Esophagus (tissue), 2 donors: ENCODE measurements around the gene LPIN2. TPM values are rescaled to one million over a fixed set of nuclear protein-coding genes. Genes with fewer than 3 reads are reported as not detected.

Source experiments
- H3K27ac ChIP-seq, 2 donors: one replicate each; pipeline ENCODE4 v1.5.1; 2013; ENCODE audit warnings: low read depth in 2 of 2, mild to moderate bottlenecking in 2 of 2, inconsistent platforms in 1 of 2, low read length in 1 of 2, moderate library complexity in 1 of 2
- H3K27me3 ChIP-seq, 2 donors: one replicate each; pipeline ENCODE4 v1.6.1; 2013; ENCODE audit warnings: low read length in 2 of 2, control low read depth in 1 of 2, mild to moderate bottlenecking in 1 of 2; ENCODE audit not compliant: insufficient read depth in 2 of 2, control insufficient read depth in 1 of 2
- H3K36me3 ChIP-seq, 2 donors: one replicate each; pipeline ENCODE4 v1.6.1; 2013; ENCODE audit warnings: low read length in 1 of 2; ENCODE audit not compliant: control insufficient read depth in 2 of 2, insufficient read depth in 2 of 2
- H3K4me1 ChIP-seq, 2 donors: one replicate each; pipeline ENCODE4 v1.6.1; 2013; ENCODE audit warnings: low read length in 1 of 2; ENCODE audit not compliant: control insufficient read depth in 2 of 2, insufficient read depth in 2 of 2
- H3K4me3 ChIP-seq, 2 donors: one replicate each; pipeline ENCODE4 v1.5.1; 2013; ENCODE audit warnings: low read length in 2 of 2, mild to moderate bottlenecking in 2 of 2, low read depth in 1 of 2, moderate library complexity in 1 of 2
- H3K9me3 ChIP-seq, 2 donors: one replicate each; pipeline ENCODE4 v1.6.1; 2013; ENCODE audit warnings: mild to moderate bottlenecking in 2 of 2, low read depth in 1 of 2, low read length in 1 of 2, moderate library complexity in 1 of 2; ENCODE audit not compliant: control insufficient read depth in 2 of 2, insufficient read depth in 1 of 2
- WGBS, 2 donors: extraction: QIAGEN DNeasy Blood & Tissue Kit; methylation state at CpG; one replicate each; pipeline ENCODE4 v1.1.7; 2013; 5-methylcytosine and 5-hydroxymethylcytosine counted together
- polyA plus RNA-seq, 2 donors: library from polyadenylated mRNA; stranded (reverse); fragments of 200-250 nt; gene quantifications; one replicate each; pipeline ENCODE4 v1.2.3, GENCODE V29; 2013
- donor health status: healthy with polysubstance abuse.
- donor health status: Bipolar disorder and iron deficiency.

The LPIN2 gene, protein sequence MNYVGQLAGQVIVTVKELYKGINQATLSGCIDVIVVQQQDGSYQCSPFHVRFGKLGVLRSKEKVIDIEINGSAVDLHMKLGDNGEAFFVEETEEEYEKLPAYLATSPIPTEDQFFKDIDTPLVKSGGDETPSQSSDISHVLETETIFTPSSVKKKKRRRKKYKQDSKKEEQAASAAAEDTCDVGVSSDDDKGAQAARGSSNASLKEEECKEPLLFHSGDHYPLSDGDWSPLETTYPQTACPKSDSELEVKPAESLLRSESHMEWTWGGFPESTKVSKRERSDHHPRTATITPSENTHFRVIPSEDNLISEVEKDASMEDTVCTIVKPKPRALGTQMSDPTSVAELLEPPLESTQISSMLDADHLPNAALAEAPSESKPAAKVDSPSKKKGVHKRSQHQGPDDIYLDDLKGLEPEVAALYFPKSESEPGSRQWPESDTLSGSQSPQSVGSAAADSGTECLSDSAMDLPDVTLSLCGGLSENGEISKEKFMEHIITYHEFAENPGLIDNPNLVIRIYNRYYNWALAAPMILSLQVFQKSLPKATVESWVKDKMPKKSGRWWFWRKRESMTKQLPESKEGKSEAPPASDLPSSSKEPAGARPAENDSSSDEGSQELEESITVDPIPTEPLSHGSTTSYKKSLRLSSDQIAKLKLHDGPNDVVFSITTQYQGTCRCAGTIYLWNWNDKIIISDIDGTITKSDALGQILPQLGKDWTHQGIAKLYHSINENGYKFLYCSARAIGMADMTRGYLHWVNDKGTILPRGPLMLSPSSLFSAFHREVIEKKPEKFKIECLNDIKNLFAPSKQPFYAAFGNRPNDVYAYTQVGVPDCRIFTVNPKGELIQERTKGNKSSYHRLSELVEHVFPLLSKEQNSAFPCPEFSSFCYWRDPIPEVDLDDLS
- 10 to 100 TPM in 1 of 2 donors, 1 to 10 TPM in 1; 6.2 to 10.9 TPM for polyA plus RNA-seq

DNA sequence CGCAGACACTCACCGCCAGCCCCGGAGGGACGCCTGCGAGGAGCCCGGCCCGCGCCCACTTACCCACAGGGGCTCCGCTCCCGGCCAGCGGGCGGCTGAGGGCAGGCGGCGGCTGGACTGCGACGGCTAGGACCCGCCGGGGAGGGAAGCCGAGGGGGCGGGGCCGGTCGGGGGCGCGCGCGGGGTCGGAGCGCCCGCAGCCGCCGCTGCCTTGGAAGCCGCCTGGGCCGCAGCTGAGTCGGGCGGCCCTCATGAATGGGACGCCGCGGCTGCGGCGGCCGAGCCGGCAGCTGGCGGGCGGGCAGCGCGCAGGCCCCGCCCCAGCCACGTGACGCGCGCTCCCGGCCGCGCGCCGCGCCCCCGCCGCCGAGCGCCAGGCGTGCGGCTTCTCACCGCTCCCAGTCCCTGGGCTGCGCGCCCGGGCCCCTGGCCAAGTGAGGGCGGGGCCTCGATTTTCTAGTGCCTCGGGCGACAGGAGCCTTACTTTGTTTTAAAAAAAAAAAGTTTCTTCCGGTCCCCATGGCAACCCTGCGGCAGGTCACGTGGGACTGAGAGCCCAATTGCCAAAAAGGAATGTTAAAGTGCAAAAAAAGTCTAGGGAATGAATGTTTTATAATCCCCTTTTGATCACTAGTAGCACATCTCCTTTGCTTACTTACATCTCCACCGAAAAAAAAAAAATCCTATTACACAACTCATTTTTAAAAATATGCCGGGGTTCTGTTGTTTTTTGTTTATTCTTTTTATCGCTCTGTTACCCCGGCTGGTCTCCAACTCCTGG lies at the start of gene LPIN2:
TSS of gene LPIN2 (minus strand) at position 121 of the 781 bp plus-strand sequence. CDS start 52,304 bp downstream, outside the sequence.
- Histone ChIP-seq H3K27me3 (no peaks in the 10 kb centered on the region), H3K4me1 (peaks cover 2 to 3% of the 10 kb centered on the region in 2 donors)

DNA sequence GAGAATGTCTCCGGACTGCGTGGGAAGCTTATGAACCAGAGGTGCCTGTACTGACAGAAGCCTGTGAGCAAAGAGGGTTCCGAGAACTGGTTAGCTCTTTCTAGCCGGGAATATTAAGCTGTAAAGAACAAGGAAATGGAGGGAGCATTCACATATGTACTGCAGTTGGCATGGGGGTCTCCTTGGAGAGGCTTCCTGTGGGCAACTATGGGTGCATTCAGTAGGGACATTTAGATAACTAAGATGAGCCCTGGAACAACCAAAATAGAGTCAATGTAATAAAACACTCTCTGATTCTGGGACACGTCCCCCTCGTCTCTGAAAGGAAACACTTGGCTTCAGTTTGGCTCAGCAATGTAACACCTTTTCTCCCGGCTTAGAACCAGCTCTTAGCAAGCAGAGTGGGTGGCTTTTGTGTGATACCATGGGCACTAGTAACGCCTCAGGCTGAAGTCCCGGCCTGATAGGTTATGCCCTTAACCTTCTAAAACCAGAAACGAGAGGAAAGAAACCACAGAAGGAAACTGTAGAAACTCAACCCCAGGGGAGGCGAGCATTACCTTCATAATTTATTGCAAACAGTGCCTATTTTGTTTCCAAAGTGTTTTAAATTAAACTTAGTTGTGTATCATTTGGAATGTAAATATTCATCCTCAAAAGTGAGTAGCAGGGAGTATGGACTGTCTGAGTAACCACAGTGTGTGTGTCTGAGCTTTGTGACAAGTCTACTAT lies 48.8 kb upstream of the LPIN2 start:
- Histone ChIP-seq H3K36me3 (no peaks in the 10 kb centered on the region), H3K4me1 (no peaks in the 10 kb centered on the region), H3K27ac (peak overlapping the region; percentile 12 to 26), H3K4me3 (no peak overlapping the region), H3K9me3 (no peaks in the 10 kb centered on the region), H3K27me3 (no peaks in the 10 kb centered on the region)
- WGBS, 2 donors: 79 to 82% methylated on average over 11 of the region's 11 CpGs

More for the DNA sequence above, at the start of gene LPIN2:
- Histone ChIP-seq H3K9me3 (no peaks in the 10 kb centered on the region), H3K27ac (peak within 1 kb of the TSS; percentile 83 to 89), H3K4me3 (peak within 1 kb of the TSS; percentile 74 to 79), H3K36me3 (peaks cover 0 to 3% of the 10 kb centered on the region in 2 donors)
- 1 to 2% methylated on average over 61 to 78 of the region's 78 CpGs for WGBS, 2 donors

DNA sequence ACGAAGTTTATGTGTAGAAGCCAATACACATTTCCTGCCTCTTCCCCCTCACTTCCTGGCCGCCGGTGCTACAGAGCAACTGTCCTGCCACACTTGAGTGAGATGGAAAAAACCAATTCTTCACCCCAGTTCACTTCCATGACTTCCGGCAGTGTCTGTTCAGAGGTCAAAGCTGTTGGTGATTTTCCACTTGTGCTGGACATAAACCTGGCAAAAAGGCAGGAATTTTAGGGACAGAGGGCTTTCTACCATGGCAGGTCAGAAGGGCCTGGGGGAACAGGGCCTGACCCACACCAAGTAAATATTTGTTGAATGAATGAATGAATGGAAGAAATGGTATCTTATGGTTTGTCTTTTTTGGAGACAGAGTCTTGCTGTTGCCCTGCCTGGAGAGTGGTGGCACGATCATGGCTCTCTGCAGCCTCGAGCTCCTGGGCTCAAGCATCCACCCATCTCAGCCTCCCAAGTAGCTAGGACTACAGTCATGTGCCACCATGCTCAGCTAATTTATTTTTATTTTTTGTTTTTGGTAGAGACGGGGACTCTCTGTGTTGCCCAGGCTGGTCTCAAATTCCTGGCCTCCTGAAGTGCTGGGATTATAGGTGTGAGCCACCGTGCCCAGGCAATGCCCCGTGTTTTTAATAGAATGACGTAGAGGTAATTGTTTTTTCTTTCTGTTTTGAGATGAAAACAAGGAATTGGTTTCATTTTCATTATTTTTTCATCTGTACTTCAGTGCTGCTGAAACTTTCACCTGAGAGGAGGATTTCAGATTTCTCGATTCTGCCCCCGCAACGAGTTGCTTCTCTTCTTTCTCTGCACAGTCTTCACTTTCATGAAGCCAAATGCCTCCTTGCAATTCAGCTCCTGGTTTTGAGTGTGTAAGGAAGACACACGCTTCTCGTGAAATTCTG lies 48.0 kb upstream of the LPIN2 start:
- H3K27ac ChIP-seq: peak overlapping the region; percentile 12 to 47
- H3K36me3 ChIP-seq: no peaks in the 10 kb centered on the region
- H3K9me3 ChIP-seq: no peaks in the 10 kb centered on the region
- 69 to 75% methylated on average over 15 of the region's 15 CpGs for WGBS, 2 donors
- H3K4me3 ChIP-seq: no peak overlapping the region
- H3K27me3 ChIP-seq: no peaks in the 10 kb centered on the region
- no peaks in the 10 kb centered on the region for H3K4me1 ChIP-seq

DNA sequence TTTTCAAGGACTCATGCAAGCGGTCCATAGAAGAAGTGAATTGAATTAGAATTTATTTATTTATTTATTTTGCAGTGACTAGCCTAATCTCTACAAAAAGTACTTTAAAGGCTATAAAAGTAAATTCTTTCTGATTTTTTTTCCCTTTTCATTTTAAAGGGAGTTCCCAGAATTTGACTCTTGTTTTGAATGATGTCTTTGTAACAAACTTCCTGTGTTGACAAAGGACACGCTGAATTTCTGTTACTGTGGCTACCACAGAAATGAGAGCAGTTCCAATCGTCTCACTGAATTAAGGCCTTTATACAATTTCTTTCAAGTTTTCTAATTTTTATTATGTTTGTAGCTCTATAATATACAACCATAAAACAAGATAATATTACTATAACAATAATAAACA lies 46.3 kb upstream of the LPIN2 start:
- WGBS, 2 donors: 72 to 75% methylated on average over 3 of the region's 3 CpGs
- no peak overlapping the region for H3K27ac ChIP-seq
- H3K4me3 ChIP-seq: no peak overlapping the region
- no peaks in the 10 kb centered on the region for H3K9me3 ChIP-seq
- H3K4me1 ChIP-seq: no peaks in the 10 kb centered on the region
- H3K36me3 ChIP-seq: no peaks in the 10 kb centered on the region
- H3K27me3 ChIP-seq: no peaks in the 10 kb centered on the region

DNA sequence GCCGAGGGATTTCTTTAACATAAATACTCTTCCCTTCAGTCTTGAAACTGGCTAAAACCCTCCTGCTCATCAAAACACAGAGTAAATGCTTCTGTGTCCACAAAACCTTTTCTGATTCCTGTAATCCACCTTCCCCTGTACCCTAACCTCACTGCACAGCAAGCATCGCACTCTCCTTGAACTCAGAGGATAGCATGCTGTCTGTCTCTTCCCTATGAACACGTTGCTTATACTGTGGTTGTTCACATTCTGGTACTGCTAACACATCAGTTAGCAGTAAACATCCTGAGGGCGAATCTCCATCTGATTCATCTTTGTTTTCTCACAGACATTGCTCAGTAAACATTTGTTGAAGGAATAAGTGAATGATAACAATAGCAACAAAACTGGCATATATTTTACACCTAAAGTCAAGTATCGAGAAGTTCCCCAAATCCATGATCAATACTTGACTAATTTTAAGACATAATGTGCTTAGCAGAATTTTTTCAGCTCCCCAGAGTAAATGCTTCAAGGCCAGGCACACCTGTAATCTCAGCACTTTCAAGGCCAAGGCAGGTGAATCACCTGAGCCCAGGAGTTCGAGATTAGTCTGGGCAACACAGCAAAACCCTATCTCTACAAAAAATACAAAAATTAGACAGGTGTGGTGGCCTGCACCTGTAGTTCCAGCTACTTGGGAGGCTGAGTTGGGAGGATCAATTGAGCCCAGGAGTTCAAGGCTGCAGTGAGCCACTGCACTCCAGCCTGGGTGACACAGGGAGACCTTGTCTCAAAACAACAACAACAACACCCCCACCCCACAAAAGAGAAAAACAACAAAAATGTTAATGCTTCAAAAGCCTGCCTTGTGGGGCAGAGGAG lies 45.6 kb upstream of the LPIN2 start:
- 72 to 76% methylated on average over 6 of the region's 6 CpGs for WGBS, 2 donors
- Histone ChIP-seq H3K27me3 (no peaks in the 10 kb centered on the region), H3K36me3 (no peaks in the 10 kb centered on the region), H3K4me3 (no peak overlapping the region), H3K4me1 (no peaks in the 10 kb centered on the region), H3K9me3 (no peaks in the 10 kb centered on the region), H3K27ac (peak overlapping the region in 1 of 2 donors; percentile 11)

DNA sequence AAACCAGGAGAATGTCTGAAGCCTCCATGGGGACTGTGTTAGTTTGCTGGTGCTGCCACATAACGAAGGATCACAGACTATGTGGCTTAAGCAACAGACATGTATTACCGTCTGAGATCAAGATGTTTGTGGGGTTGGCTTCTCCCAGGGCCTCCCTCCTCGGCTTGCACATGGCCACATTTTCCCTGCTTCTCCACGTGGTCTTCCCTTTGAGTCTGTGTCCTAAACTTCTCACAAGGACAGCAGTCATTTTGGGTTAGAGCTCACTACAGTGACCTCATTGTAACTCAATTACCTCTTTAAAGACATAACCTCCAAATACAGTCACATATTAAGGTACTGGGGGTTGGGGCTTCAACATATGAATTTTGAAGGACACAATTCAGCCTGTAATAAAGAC lies 44.6 kb upstream of the LPIN2 start:
- Histone ChIP-seq H3K27me3 (no peaks in the 10 kb centered on the region), H3K27ac (no peak overlapping the region), H3K9me3 (no peaks in the 10 kb centered on the region), H3K4me3 (no peak overlapping the region), H3K4me1 (no peaks in the 10 kb centered on the region), H3K36me3 (no peaks in the 10 kb centered on the region)
- WGBS, 2 donors: 79 to 88% methylated on average over 4 of the region's 4 CpGs

DNA sequence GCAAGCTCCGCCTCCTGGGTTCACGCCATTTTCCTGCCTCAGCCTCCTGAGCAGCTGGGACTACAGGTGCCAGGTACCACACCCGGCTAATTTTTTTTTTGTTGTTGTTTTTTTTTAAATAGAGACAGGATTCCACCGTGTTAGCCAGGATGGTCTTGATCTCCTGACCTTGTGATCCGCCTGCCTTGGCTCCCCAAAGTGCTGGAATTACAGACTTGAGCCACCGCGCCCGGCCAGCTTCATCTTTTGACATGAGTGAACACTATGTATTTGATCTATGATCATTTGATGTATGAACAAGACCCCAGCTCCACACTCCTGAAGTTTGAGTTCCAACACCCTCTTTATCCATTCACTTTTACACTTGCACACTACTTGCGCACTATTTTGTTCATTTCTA lies 43.4 kb upstream of the LPIN2 start:
- WGBS, 2 donors: 65 to 68% methylated on average over 9 of the region's 9 CpGs
- Histone ChIP-seq H3K27me3 (no peaks in the 10 kb centered on the region), H3K27ac (no peak overlapping the region)

DNA sequence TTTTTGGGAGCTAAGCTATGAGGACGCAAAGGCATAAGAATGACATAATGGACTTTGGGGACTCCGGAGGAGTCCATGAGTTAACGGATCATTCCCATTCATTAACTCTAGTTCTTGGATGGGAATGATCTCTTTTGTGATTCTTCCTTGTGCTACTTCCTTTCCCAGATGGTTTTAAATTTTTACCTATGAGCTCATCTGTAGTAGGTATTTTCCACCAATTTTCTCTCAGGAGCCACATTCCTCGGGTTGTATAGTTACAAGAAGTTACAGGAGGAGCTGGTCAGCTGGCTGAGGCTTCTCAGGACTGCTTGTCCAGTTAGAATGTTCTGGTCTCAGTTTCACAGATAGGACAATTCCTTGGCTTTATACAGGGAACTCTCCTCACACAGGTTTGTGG lies 42.9 kb upstream of the LPIN2 start:
- WGBS, 2 donors: 77 to 78% methylated on average over 4 of the region's 4 CpGs

More for the DNA sequence above, 43.4 kb upstream of the LPIN2 start:
- no peaks in the 10 kb centered on the region for H3K4me1 ChIP-seq
- H3K9me3 ChIP-seq: no peaks in the 10 kb centered on the region
- no peaks in the 10 kb centered on the region for H3K36me3 ChIP-seq
- no peak overlapping the region for H3K4me3 ChIP-seq

More for the DNA sequence above, 42.9 kb upstream of the LPIN2 start:
- no peak overlapping the region for H3K27ac ChIP-seq
- no peaks in the 10 kb centered on the region for H3K4me1 ChIP-seq
- no peak overlapping the region for H3K4me3 ChIP-seq
- no peaks in the 10 kb centered on the region for H3K36me3 ChIP-seq
- no peaks in the 10 kb centered on the region for H3K27me3 ChIP-seq
- no peaks in the 10 kb centered on the region for H3K9me3 ChIP-seq
